ENCODE measurements around the gene FAM43A. TPM values are rescaled to one million over a fixed set of nuclear protein-coding genes. Genes with fewer than 3 reads are reported as not detected.

FAM43A gene
- total and polyA plus RNA-seq, 2 experiments from 2014 or later, result 18.9 to 24.9 TPM

- TF ChIP-seq EZH2 (IDR thresholded peaks at IDR 0.05; ENCODE audit: borderline replicate concordance), result no peak
- no peak for TF ChIP-seq EZH2phosphoT487 (IDR thresholded peaks at IDR 0.05; ENCODE audit: low read depth, severe bottlenecking, unreplicated experiment)
- TF ChIP-seq, protein P1, sequence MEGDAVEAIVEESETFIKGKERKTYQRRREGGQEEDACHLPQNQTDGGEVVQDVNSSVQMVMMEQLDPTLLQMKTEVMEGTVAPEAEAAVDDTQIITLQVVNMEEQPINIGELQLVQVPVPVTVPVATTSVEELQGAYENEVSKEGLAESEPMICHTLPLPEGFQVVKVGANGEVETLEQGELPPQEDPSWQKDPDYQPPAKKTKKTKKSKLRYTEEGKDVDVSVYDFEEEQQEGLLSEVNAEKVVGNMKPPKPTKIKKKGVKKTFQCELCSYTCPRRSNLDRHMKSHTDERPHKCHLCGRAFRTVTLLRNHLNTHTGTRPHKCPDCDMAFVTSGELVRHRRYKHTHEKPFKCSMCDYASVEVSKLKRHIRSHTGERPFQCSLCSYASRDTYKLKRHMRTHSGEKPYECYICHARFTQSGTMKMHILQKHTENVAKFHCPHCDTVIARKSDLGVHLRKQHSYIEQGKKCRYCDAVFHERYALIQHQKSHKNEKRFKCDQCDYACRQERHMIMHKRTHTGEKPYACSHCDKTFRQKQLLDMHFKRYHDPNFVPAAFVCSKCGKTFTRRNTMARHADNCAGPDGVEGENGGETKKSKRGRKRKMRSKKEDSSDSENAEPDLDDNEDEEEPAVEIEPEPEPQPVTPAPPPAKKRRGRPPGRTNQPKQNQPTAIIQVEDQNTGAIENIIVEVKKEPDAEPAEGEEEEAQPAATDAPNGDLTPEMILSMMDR (IDR thresholded peaks at IDR 0.05; ENCODE audit: poor library complexity), result no peak
- Histone ChIP-seq H3K4me1 (ENCODE audit: insufficient read depth) (no peaks in the 10 kb centered on the region), H3K36me3 (replicated peaks; ENCODE audit: insufficient read depth, low read depth) (no peaks in the 10 kb centered on the region), H3K9me2 (replicated peaks; ENCODE audit: insufficient read depth) (no peaks in the 10 kb centered on the region), H3K27ac (no peak overlapping the region), H4K20me1 (ENCODE audit: insufficient read depth, poor library complexity, severe bottlenecking) (no peaks in the 10 kb centered on the region), H3K79me2 (no peaks in the 10 kb centered on the region), H3K27me3 (no peaks in the 10 kb centered on the region), H3K4me2 (no peak overlapping the region), H3K9me3 (ENCODE audit: low read depth) (no peaks in the 10 kb centered on the region), H2AFZ (no peak overlapping the region), H3K4me3 (no peak overlapping the region)
- no peak for DNase-seq (ENCODE audit: low spot score)
- WGBS (ENCODE audit: low lambda C conversion rate, missing lambda C conversion rate), result 95% methylated on average over 10 of the region's 10 CpGs
Observed at GRCh38 chr3:194638991-194639605, 46.6 kb upstream of the FAM43A start.

DNA sequence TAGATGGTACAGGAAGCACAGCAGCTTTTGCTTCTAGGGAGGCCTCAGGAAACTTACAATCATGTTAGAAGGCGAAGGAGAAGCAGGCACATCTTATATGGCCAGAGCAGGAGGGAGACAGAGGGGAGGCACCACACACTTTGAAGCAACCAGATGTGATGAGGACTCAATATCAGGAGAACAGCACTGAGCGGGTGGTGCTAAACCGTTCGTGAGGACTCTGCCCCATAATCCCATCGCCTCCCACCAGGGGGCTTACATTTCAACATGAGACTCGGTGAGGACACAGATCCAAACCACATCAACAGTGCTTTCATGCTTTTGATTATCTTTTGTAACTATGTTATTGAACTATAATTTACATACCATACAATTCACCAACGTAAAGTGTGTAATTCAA lies 44.9 kb upstream of the FAM43A start:
- no peaks in the 10 kb centered on the region for H3K27me3 ChIP-seq
- WGBS (ENCODE audit: low lambda C conversion rate, missing lambda C conversion rate), result 73% methylated on average over 7 of the region's 7 CpGs
- H4K20me1 ChIP-seq (ENCODE audit: insufficient read depth, poor library complexity, severe bottlenecking), result no peaks in the 10 kb centered on the region
- TF ChIP-seq, protein P1 (IDR thresholded peaks at IDR 0.05; ENCODE audit: poor library complexity), result no peak
- TF ChIP-seq EZH2phosphoT487 (IDR thresholded peaks at IDR 0.05; ENCODE audit: low read depth, severe bottlenecking, unreplicated experiment) (no peak), EZH2 (IDR thresholded peaks at IDR 0.05; ENCODE audit: borderline replicate concordance) (no peak)
- H3K79me2 ChIP-seq, result no peaks in the 10 kb centered on the region
- H3K9me2 ChIP-seq (replicated peaks; ENCODE audit: insufficient read depth), result no peaks in the 10 kb centered on the region
- no peak overlapping the region for H3K4me3 ChIP-seq
- H3K9me3 ChIP-seq (ENCODE audit: low read depth), result no peaks in the 10 kb centered on the region
- H3K4me1 ChIP-seq (ENCODE audit: insufficient read depth), result no peaks in the 10 kb centered on the region
- H3K27ac ChIP-seq, result no peak overlapping the region
- H3K4me2 ChIP-seq, result no peak overlapping the region
- no peak for DNase-seq (ENCODE audit: low spot score)
- no peak overlapping the region for H2AFZ ChIP-seq
- no peaks in the 10 kb centered on the region for H3K36me3 ChIP-seq (replicated peaks; ENCODE audit: insufficient read depth, low read depth)

DNA sequence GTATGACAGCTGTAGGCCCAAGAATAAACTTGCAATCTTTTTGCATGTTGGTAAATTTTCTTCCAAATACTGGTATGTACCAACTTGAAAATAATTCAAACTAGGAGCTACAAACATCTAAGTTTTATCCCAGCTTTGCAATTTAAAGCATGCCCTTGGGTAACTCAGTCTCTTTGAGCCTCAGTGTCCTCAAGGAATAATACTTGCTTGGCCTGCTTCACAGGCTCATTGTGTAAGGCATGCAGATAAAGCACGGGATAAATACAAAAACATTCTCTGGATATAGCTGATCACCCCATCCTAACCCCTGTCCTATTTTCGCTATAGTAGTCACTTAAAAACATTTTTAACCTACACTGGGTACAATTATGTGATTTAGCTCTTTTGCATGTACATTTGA lies 42.9 kb upstream of the FAM43A start:
- H3K9me2 ChIP-seq (replicated peaks; ENCODE audit: insufficient read depth), result no peaks in the 10 kb centered on the region
- H3K4me3 ChIP-seq, result no peak overlapping the region
- DNase-seq (ENCODE audit: low spot score), result no peak
- TF ChIP-seq EZH2phosphoT487 (IDR thresholded peaks at IDR 0.05; ENCODE audit: low read depth, severe bottlenecking, unreplicated experiment) (no peak), EZH2 (IDR thresholded peaks at IDR 0.05; ENCODE audit: borderline replicate concordance) (no peak)
- TF ChIP-seq, protein P1 (IDR thresholded peaks at IDR 0.05; ENCODE audit: poor library complexity), result no peak
- WGBS (ENCODE audit: low lambda C conversion rate, missing lambda C conversion rate), result 84% methylated on average over 2 of the region's 2 CpGs
- H3K79me2 ChIP-seq, result no peaks in the 10 kb centered on the region
- no peaks in the 10 kb centered on the region for H4K20me1 ChIP-seq (ENCODE audit: insufficient read depth, poor library complexity, severe bottlenecking)
- H3K9me3 ChIP-seq (ENCODE audit: low read depth), result no peaks in the 10 kb centered on the region
- H3K27ac ChIP-seq, result no peak overlapping the region
- no peaks in the 10 kb centered on the region for H3K36me3 ChIP-seq (replicated peaks; ENCODE audit: insufficient read depth, low read depth)
- no peaks in the 10 kb centered on the region for H3K27me3 ChIP-seq
- no peak overlapping the region for H2AFZ ChIP-seq
- no peaks in the 10 kb centered on the region for H3K4me1 ChIP-seq (ENCODE audit: insufficient read depth)
- no peak overlapping the region for H3K4me2 ChIP-seq

Measured in hepatocyte (in vitro differentiated cells).